HCT116 (cell line): Measurements from ENCODE around the gene POC1A. TPM values are rescaled to one million over a fixed set of nuclear protein-coding genes. Genes with fewer than 3 reads are reported as not detected.

Source experiments
- ATAC-seq: fragments of 200-7000 bp; cut with Tn5 transposase; 2 replicates; pipeline ENCODE4 v1.9.1; 2020; ENCODE audit warnings: mild to moderate bottlenecking, moderate library complexity
- BruUV-seq: library from RNA; stranded (reverse); fragments of 400-500 nt; replicated peaks from 2 replicates; lab custom pipeline; 2021; lab: Mats Ljungman, UMichigan
- CTCF ChIA-PET: fragments of 300-600 bp; sonication (Branson Sonifier 250); formaldehyde crosslinking; loops from one replicate; lab custom pipeline; 2021; ENCODE audit warnings: antibody characterized with exemption; lab: Charles Lee
- POLR2A ChIA-PET: fragments of 300-600, 350-600 bp; sonication (Branson Sonifier 250); formaldehyde crosslinking; loops from one replicate; lab custom pipeline; 2021; ENCODE audit warnings: antibody characterized with exemption; lab: Charles Lee
- RAD21 ChIA-PET, 2 experiments: fragments of 300-600 bp; sonication (Branson Sonifier 250); formaldehyde crosslinking; loops; one replicate each; lab custom pipeline; 2023; ENCODE audit warnings: low total read pairs in 2 of 2; ENCODE audit not compliant: uncharacterized antibody in 2 of 2, unreplicated experiment in 2 of 2, low non-redundant PET in 1 of 2; lab: Charles Lee
- DNase-seq: peaks from one replicate; pipeline ENCODE4 v3.0.0-alpha.2; 2010; ENCODE audit warnings: low read depth, low spot score
- H2AFZ ChIP-seq: fragments of 200-600 bp; shearing (Covaris generic), sonication (generic); 2 replicates; pipeline ENCODE4 v1.6.1; 2017; ENCODE audit warnings: low read depth, mixed run types, mixed read lengths, antibody characterized with exemption, low read length; ENCODE audit not compliant: poor library complexity, severe bottlenecking
- H3K27ac ChIP-seq: 2 replicates; pipeline ENCODE4 v1.5.1; 2012; ENCODE audit warnings: low read depth, low read length
- H3K27me3 ChIP-seq: fragments of 200-600 bp; sonication (generic); 2 replicates; pipeline ENCODE4 v1.6.1; 2016; ENCODE audit warnings: mixed run types, low read length, mixed read lengths; ENCODE audit not compliant: insufficient read depth
- H3K36me3 ChIP-seq, 2 experiments: fragments of 200-500 bp in 1 of 2; fragments of 200-600 bp in 1 of 2; sonication (Bioruptor generic) in 1 of 2; sonication (generic) in 1 of 2; 2 replicates each; pipeline versions ENCODE4 v1.5.1 to v1.6.1; 2014 to 2016; ENCODE audit warnings: low read length in 2 of 2, inconsistent platforms in 1 of 2, mixed read lengths in 1 of 2, mixed run types in 1 of 2; ENCODE audit not compliant: insufficient read depth in 2 of 2, control insufficient read depth in 1 of 2
- H3K4me1 ChIP-seq, 2 experiments: fragments of 200-600 bp in 1 of 2; sonication (generic) in 1 of 2; 2 replicates each; pipeline versions ENCODE4 v1.5.1 to v1.6.1; 2012 to 2017; ENCODE audit warnings: low read length in 2 of 2, inconsistent platforms in 1 of 2, mild to moderate bottlenecking in 1 of 2, mixed read lengths in 1 of 2, mixed run types in 1 of 2, moderate library complexity in 1 of 2; ENCODE audit not compliant: insufficient read depth in 2 of 2, control insufficient read depth in 1 of 2
- H3K4me2 ChIP-seq: fragments of 200-600 bp; sonication (generic); 2 replicates; pipeline ENCODE4 v1.6.1; 2017; ENCODE audit warnings: mixed run types, low read length, mixed read lengths
- H3K4me3 ChIP-seq, 2 experiments: fragments of 200-600 bp in 1 of 2; sonication (generic) in 1 of 2; replicated peaks in 1 of 2; 2 replicates each; pipeline ENCODE4 v1.5.1; 2011 to 2016; ENCODE audit warnings: low read length in 2 of 2, control low read depth in 1 of 2, low read depth in 1 of 2, mild to moderate bottlenecking in 1 of 2, mixed read lengths in 1 of 2, mixed run types in 1 of 2
- H3K79me2 ChIP-seq: fragments of 200-600 bp; sonication (generic); 2 replicates; pipeline ENCODE4 v1.6.1; 2017; ENCODE audit warnings: mild to moderate bottlenecking, mixed run types, low read length, moderate library complexity, mixed read lengths; ENCODE audit not compliant: insufficient read depth
- H3K9ac ChIP-seq: fragments of 200-600 bp; sonication (generic); 2 replicates; pipeline ENCODE4 v1.6.1; 2016; ENCODE audit warnings: low read length, mixed read lengths
- H3K9me2 ChIP-seq: fragments of 200-600 bp; sonication (generic), shearing (Covaris generic); 2 replicates; pipeline ENCODE4 v1.6.1; 2017; ENCODE audit warnings: mixed run types, mild to moderate bottlenecking, moderate library complexity; ENCODE audit not compliant: insufficient read depth
- H3K9me3 ChIP-seq, 2 experiments: fragments of 200-500 bp in 1 of 2; fragments of 200-600 bp in 1 of 2; sonication (Bioruptor generic) in 1 of 2; sonication (generic) in 1 of 2; 2 replicates each; pipeline ENCODE4 v1.6.1; 2014 to 2017; ENCODE audit warnings: low read length in 2 of 2, mixed read lengths in 2 of 2, inconsistent platforms in 1 of 2, low read depth in 1 of 2, mild to moderate bottlenecking in 1 of 2, mixed run types in 1 of 2, moderate library complexity in 1 of 2; ENCODE audit not compliant: control insufficient read depth in 1 of 2, insufficient read depth in 1 of 2
- H4K20me1 ChIP-seq: fragments of 200-600 bp; sonication (generic), shearing (Covaris generic); 2 replicates; pipeline ENCODE4 v1.6.1; 2017; ENCODE audit warnings: mixed run types, mild to moderate bottlenecking, moderate library complexity; ENCODE audit not compliant: insufficient read depth
- CEBPB ChIP-seq: IDR thresholded peaks from 2 replicates; pipeline ENCODE4 v1.6.1; 2012; ENCODE audit warnings: low read depth
- EZH2phosphoT487 ChIP-seq: fragments of 200-600 bp; IDR thresholded peaks from 2 replicates; pipeline ENCODE4 v1.6.1; 2018; ENCODE audit warnings: antibody characterized with exemption, borderline replicate concordance
- FOSL1 ChIP-seq: IDR thresholded peaks from 2 replicates; pipeline ENCODE4 v1.6.1; 2012; ENCODE audit warnings: low read depth
- SIN3A ChIP-seq: IDR thresholded peaks from 2 replicates; pipeline ENCODE4 v1.6.1; 2012; ENCODE audit warnings: low read depth
- SP1 ChIP-seq: IDR thresholded peaks from 2 replicates; pipeline ENCODE4 v1.6.1; 2012; ENCODE audit warnings: low read depth
- intact Hi-C: fragments of 100-400 bp; cut with micrococcal nuclease; formaldehyde crosslinking; loops from 2 replicates; pipeline ENCODE4 v1.10.0; 2022
- total RNA-seq: library from RNA; stranded (reverse); gene quantifications from one replicate; pipeline ENCODE4 v1.2.1, GENCODE V29; 2021; ENCODE audit not compliant: unreplicated experiment
- TF ChIP-seq, protein P1 (sequence below): IDR thresholded peaks from 2 replicates; pipeline ENCODE4 v1.6.1; 2012; ENCODE audit warnings: low read depth
- TF ChIP-seq, protein P2 (sequence below): IDR thresholded peaks from 2 replicates; pipeline ENCODE4 v1.6.1; 2011; ENCODE audit warnings: mild to moderate bottlenecking, low read length, moderate library complexity; ENCODE audit not compliant: insufficient replicate concordance; ENCODE audit errors: extremely low read depth

The POC1A gene
- total RNA-seq, 1 experiment from 2014 or later: 34.0 TPM

DNA sequence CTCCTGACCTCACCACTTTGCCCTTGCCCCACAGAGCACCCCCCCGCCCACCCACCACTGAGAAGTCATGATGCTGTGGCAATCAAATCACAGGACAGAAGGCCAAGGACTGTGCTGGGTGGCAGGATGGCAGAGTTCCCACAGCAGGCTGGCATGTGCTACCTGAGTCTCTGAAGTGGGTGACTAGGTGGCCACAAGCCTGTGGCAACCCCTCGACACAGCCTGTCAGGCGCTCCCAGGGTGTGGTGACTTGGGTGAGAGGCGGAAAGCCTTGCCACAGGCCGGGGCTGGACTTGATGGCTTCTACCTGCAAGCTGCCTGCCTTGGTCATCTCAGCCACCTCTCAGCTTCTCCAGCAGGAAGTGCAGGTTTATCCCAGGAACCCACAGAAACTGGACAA lies 82.2 kb downstream of the POC1A start:
- H3K79me2 ChIP-seq: no peaks in the 10 kb centered on the region
- ChIA-PET RAD21 (no interaction called here), POLR2A (no interaction called here), CTCF (no interaction called here)
- no peak overlapping the region for H3K27ac ChIP-seq
- no peak overlapping the region for H2AFZ ChIP-seq
- no peak overlapping the region for H3K9ac ChIP-seq
- no peak overlapping the region for H3K4me3 ChIP-seq
- H3K9me2 ChIP-seq: no peaks in the 10 kb centered on the region
- no TSS peak for BruUV-seq
- TF ChIP-seq SP1 (no peak), FOSL1 (no peak), CEBPB (no peak), SIN3A (no peak), EZH2phosphoT487 (no peak)
- TF ChIP-seq, protein P1, sequence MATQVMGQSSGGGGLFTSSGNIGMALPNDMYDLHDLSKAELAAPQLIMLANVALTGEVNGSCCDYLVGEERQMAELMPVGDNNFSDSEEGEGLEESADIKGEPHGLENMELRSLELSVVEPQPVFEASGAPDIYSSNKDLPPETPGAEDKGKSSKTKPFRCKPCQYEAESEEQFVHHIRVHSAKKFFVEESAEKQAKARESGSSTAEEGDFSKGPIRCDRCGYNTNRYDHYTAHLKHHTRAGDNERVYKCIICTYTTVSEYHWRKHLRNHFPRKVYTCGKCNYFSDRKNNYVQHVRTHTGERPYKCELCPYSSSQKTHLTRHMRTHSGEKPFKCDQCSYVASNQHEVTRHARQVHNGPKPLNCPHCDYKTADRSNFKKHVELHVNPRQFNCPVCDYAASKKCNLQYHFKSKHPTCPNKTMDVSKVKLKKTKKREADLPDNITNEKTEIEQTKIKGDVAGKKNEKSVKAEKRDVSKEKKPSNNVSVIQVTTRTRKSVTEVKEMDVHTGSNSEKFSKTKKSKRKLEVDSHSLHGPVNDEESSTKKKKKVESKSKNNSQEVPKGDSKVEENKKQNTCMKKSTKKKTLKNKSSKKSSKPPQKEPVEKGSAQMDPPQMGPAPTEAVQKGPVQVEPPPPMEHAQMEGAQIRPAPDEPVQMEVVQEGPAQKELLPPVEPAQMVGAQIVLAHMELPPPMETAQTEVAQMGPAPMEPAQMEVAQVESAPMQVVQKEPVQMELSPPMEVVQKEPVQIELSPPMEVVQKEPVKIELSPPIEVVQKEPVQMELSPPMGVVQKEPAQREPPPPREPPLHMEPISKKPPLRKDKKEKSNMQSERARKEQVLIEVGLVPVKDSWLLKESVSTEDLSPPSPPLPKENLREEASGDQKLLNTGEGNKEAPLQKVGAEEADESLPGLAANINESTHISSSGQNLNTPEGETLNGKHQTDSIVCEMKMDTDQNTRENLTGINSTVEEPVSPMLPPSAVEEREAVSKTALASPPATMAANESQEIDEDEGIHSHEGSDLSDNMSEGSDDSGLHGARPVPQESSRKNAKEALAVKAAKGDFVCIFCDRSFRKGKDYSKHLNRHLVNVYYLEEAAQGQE: no peak
- TF ChIP-seq, protein P2, sequence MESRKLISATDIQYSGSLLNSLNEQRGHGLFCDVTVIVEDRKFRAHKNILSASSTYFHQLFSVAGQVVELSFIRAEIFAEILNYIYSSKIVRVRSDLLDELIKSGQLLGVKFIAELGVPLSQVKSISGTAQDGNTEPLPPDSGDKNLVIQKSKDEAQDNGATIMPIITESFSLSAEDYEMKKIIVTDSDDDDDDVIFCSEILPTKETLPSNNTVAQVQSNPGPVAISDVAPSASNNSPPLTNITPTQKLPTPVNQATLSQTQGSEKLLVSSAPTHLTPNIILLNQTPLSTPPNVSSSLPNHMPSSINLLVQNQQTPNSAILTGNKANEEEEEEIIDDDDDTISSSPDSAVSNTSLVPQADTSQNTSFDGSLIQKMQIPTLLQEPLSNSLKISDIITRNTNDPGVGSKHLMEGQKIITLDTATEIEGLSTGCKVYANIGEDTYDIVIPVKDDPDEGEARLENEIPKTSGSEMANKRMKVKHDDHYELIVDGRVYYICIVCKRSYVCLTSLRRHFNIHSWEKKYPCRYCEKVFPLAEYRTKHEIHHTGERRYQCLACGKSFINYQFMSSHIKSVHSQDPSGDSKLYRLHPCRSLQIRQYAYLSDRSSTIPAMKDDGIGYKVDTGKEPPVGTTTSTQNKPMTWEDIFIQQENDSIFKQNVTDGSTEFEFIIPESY: no peak
- no peak overlapping the region for H3K4me2 ChIP-seq
- ATAC-seq (no peak), DNase-seq (no peak)
- H3K36me3 ChIP-seq: no peaks in the 10 kb centered on the region; a peak in 1 of 4 replicates
- H3K27me3 ChIP-seq: no peaks in the 10 kb centered on the region
- peaks cover 0 to 5% of the 10 kb centered on the region in 2 experiments; a peak in 1 of 4 replicates for H3K4me1 ChIP-seq
- no peaks in the 10 kb centered on the region for H4K20me1 ChIP-seq
- no peaks in the 10 kb centered on the region for H3K9me3 ChIP-seq
- intact Hi-C loops: no loop called here
